Activated CD8-positive, alpha-beta memory T cell treated with anti-CD3 and anti-CD28 coated beads for 24 hours (primary cell): ENCODE results near the gene NCK2.
A peak's percentile ranks its signal among the peaks of the same experiment; 100 is the strongest.

Experiments used
- DNase-seq: peaks from one replicate; pipeline ENCODE4 v3.0.0-alpha.2; 2020

Gene NCK2

GRCh38 chr2:105876191-105876590 is 131.5 kb downstream of the NCK2 start:
- DNase-seq: no peak

GRCh38 chr2:105877945-105878344 is 133.2 kb downstream of the NCK2 start:
- DNase-seq: no peak

- DNase-seq: no peak
These were observed 134.5 kb downstream of the NCK2 start for GRCh38 chr2:105879106-105879802.

GRCh38 chr2:105879803-105880300 is 135.1 kb downstream of the NCK2 start:
- no peak for DNase-seq

GRCh38 chr2:105880637-105881036 is 135.9 kb downstream of the NCK2 start:
- DNase-seq: no peak

GRCh38 chr2:105881286-105882136 is 136.8 kb downstream of the NCK2 start:
- no peak for DNase-seq

GRCh38 chr2:105882341-105882740 is 137.6 kb downstream of the NCK2 start:
- DNase-seq: no peak

- DNase-seq: no peak
These were observed 138.3 kb downstream of the NCK2 start for GRCh38 chr2:105882920-105883435.

GRCh38 chr2:105883911-105884694 is 139.4 kb downstream of the NCK2 start:
- DNase-seq: no peak

- DNase-seq: no peak
These were observed 140.7 kb downstream of the NCK2 start for GRCh38 chr2:105885456-105885855.

- DNase-seq: no peak
These were observed 141.3 kb downstream of the NCK2 start for GRCh38 chr2:105886029-105886454.

- no peak for DNase-seq
These were observed 142.0 kb downstream of the NCK2 start for GRCh38 chr2:105886687-105887086.

- no peak for DNase-seq
These were observed 142.5 kb downstream of the NCK2 start for GRCh38 chr2:105887256-105887655.

GRCh38 chr2:105888625-105889024 is 143.9 kb downstream of the NCK2 start:
- no peak for DNase-seq

GRCh38 chr2:105889046-105889445 is 144.3 kb downstream of the NCK2 start:
- DNase-seq: no peak

GRCh38 chr2:105890111-105890510 is 145.4 kb downstream of the NCK2 start:
- no peak for DNase-seq

- no peak for DNase-seq
These were observed 146.1 kb downstream of the NCK2 start for GRCh38 chr2:105890856-105891255.

- DNase-seq: no peak
These were observed 148.6 kb downstream of the NCK2 start for GRCh38 chr2:105893011-105893995.

- DNase-seq: peak; percentile 38
These were observed 149.7 kb downstream of the NCK2 start for GRCh38 chr2:105894327-105894944.

- DNase-seq: peak; percentile 64
These were observed 151.5 kb downstream of the NCK2 start for GRCh38 chr2:105895990-105896764.
